CD8-positive, alpha-beta memory T cell (primary cell): ENCODE measurements around the gene EHD4. TPM values are rescaled to one million over a fixed set of nuclear protein-coding genes. Genes with fewer than 3 reads are reported as not detected.
A peak's percentile ranks its signal among the peaks of the same experiment; 100 is the strongest.

Source experiments
- CTCF ChIA-PET: fragments of 350-600 bp; sonication (Branson Sonifier 250); formaldehyde crosslinking; loops from one replicate; lab custom pipeline; 2021; ENCODE audit warnings: antibody characterized with exemption; lab: Charles Lee
- POLR2A ChIA-PET: fragments of 350-600 bp; sonication (Branson Sonifier 250); formaldehyde crosslinking; loops from one replicate; lab custom pipeline; 2021; ENCODE audit warnings: antibody characterized with exemption; lab: Charles Lee
- DNase-seq, 5 donors: peaks; one replicate each; pipeline versions ENCODE4 v3.0.0 to v3.0.0-alpha.2; 2020 to 2022; ENCODE audit warnings: mixed read lengths in 1 of 5
- H3K27ac ChIP-seq: one replicate; pipeline ENCODE4 v1.7.0; 2013; ENCODE audit warnings: low read depth, mild to moderate bottlenecking, low read length, moderate library complexity
- H3K27me3 ChIP-seq: 2 replicates; pipeline ENCODE4 v1.7.0; 2013; ENCODE audit warnings: low read length, mild to moderate bottlenecking; ENCODE audit not compliant: insufficient read depth, poor library complexity, severe bottlenecking
- H3K36me3 ChIP-seq: 2 replicates; pipeline ENCODE4 v1.7.0; 2013; ENCODE audit warnings: mild to moderate bottlenecking, low read length, moderate library complexity; ENCODE audit not compliant: insufficient read depth
- H3K4me1 ChIP-seq: 2 replicates; pipeline ENCODE4 v1.7.0; 2013; ENCODE audit warnings: mild to moderate bottlenecking, low read length, moderate library complexity; ENCODE audit not compliant: insufficient read depth
- H3K4me3 ChIP-seq: 2 replicates; pipeline ENCODE4 v1.7.0; 2013; ENCODE audit warnings: mild to moderate bottlenecking, low read length
- H3K9me3 ChIP-seq: 2 replicates; pipeline ENCODE4 v1.7.0; 2013; ENCODE audit warnings: mild to moderate bottlenecking, low read length
- H3K27ac Mint-ChIP-seq, 8 donors: one replicate each; pipeline ENCODE4 v1.8.0; 2020 to 2021; ENCODE audit warnings: mixed read lengths in 8 of 8, mild to moderate bottlenecking in 6 of 8, inconsistent platforms in 3 of 8, moderate library complexity in 3 of 8
- H3K27me3 Mint-ChIP-seq, 2 donors: one replicate each; pipeline ENCODE4 v1.8.0; 2020 to 2021; ENCODE audit warnings: mixed read lengths in 2 of 2, mild to moderate bottlenecking in 1 of 2, moderate library complexity in 1 of 2
- H3K36me3 Mint-ChIP-seq, 3 donors: one replicate each; pipeline ENCODE4 v1.8.0; 2020 to 2021; ENCODE audit warnings: mixed read lengths in 3 of 3, inconsistent platforms in 1 of 3, mild to moderate bottlenecking in 1 of 3
- H3K4me1 Mint-ChIP-seq, 3 donors: one replicate each; pipeline ENCODE4 v1.8.0; 2020 to 2021; ENCODE audit warnings: mixed read lengths in 3 of 3, inconsistent platforms in 1 of 3, mild to moderate bottlenecking in 1 of 3
- H3K4me3 Mint-ChIP-seq, 7 donors: one replicate each; pipeline ENCODE4 v1.8.0; 2020 to 2021; ENCODE audit warnings: mixed read lengths in 7 of 7, mild to moderate bottlenecking in 6 of 7, moderate library complexity in 4 of 7, inconsistent platforms in 2 of 7
- H3K9me3 Mint-ChIP-seq, 5 donors: one replicate each; pipeline ENCODE4 v1.8.0; 2020 to 2022; ENCODE audit warnings: mixed read lengths in 5 of 5, mild to moderate bottlenecking in 3 of 5, moderate library complexity in 2 of 5, inconsistent platforms in 1 of 5
- polyA plus RNA-seq: library from polyadenylated mRNA; unstranded; fragments of 300-500 nt; fragmentation: Illumina TruSeq; gene quantifications from one replicate; pipeline ENCODE4 v1.2.3, GENCODE V29; 2021
- total RNA-seq, 2 experiments: library from RNA; stranded (reverse); gene quantifications; one replicate each; pipeline ENCODE4 v1.2.3, GENCODE V29; 2021

Gene EHD4
- total and polyA plus RNA-seq, 3 experiments from 2014 or later: 11.2 to 26.4 (median 24.2) TPM

DNA sequence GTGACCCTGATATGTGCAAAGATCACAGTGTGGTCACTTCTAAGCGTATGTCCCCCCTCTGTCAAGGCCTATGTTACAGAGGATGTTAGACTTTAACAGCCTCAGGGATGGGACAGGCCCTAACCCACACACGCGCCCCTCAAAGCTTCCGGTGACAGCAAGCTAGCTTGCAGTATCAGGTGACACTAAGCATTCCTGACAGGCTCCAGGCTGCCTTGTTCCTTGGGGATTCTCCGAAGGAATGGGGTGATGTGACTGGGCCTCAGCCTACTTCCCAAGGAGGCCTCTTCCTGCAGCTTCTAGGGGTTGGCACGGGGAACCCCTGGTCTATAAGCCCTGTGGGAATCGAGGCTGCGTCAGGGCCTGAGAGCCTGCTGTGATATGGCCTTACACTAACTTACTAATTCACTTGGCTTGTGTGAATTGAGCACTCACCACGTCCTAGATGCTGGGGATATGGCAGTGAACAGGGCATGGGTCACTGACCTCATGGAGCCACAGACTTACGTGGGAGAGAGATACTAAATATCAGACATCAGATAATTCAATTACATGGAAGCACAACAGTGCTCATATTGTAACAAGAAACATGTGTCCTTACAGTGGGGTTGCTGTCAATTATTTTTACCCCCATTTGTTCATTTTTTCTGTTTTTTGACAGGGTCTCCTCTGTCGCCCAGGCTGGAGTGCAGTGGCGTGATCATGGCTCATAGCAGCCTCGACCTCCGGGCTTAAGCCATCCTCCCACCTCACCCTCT lies 67.1 kb downstream of the EHD4 start:
- ChIA-PET CTCF (interaction anchor here (0.6 to 9.8 kb wide), 33 partner anchors 8 to 302 kb away, joined by 3 to 154 read pairs (median 5); partner anchors contain the start of genes EHD4, MAPKBP1 and SPTBN5), POLR2A (interaction anchor here (0.5 to 1.5 kb wide), 4 partner anchors 10 to 132 kb away, joined by 3 to 8 read pairs (median 5); partner anchors contain the start of gene MAPKBP1)
- H3K27me3 ChIP-seq: no peaks in the 10 kb centered on the region
- H3K27ac ChIP-seq: no peak overlapping the region
- H3K36me3 ChIP-seq: peaks cover 4% of the 10 kb centered on the region
- H3K4me3 ChIP-seq: no peak overlapping the region
- Mint-ChIP-seq H3K27me3 (no peaks in the 10 kb centered on the region), H3K4me1 (peaks cover 7 to 9% (median 8%) of the 10 kb centered on the region in 3 donors), H3K36me3 (peaks cover 3 to 56% (median 12%) of the 10 kb centered on the region in 3 donors), H3K27ac (peak overlapping the region; percentile 56 to 97 (median 83)), H3K9me3 (no peaks in the 10 kb centered on the region), H3K4me3 (no peak overlapping the region)
- DNase-seq: no peak
- no peaks in the 10 kb centered on the region for H3K9me3 ChIP-seq
- H3K4me1 ChIP-seq: no peaks in the 10 kb centered on the region

DNA sequence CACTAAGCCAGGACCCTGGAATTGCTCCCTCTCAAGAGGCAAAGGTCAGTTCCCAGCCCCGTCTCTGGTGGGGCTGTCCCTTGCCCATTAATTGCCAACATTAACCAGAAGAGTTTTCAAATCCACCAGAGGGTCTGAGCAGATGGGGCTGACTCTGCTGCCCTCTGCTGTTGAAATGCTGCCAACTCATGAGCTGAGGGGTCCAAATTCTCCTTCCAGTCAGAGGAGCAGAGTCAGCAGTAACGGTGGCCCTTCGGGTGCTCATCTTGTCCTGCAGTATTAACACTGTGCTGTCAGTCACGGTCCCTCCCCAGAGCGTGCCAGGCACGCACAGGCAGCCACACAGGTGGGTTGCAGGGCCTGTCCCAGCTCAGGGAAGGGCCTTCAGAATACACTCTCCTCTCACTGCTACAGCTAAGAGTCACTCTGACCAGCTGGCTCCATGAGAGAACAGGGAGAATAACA lies 67.8 kb downstream of the EHD4 start:
- Mint-ChIP-seq H3K27ac (peak overlapping the region in 7 of 8 donors; percentile 56 to 97 (median 85)), H3K4me1 (peaks cover 7 to 9% (median 8%) of the 10 kb centered on the region in 3 donors), H3K36me3 (peaks cover 3 to 54% (median 12%) of the 10 kb centered on the region in 3 donors), H3K4me3 (no peak overlapping the region), H3K27me3 (no peaks in the 10 kb centered on the region), H3K9me3 (no peaks in the 10 kb centered on the region)
- peak; percentile 58 to 81 (median 65) for DNase-seq
- ChIA-PET CTCF (interaction anchor here (0.6 to 9.8 kb wide), 33 partner anchors 9 to 301 kb away, joined by 3 to 154 read pairs (median 5); partner anchors contain the start of genes EHD4, MAPKBP1 and SPTBN5), POLR2A (interaction anchor here (0.5 to 1.6 kb wide), 5 partner anchors 10 to 132 kb away, joined by 3 to 8 read pairs (median 5); partner anchors contain the start of gene MAPKBP1)
- Histone ChIP-seq H3K27ac (no peak overlapping the region), H3K4me3 (no peak overlapping the region), H3K36me3 (peaks cover 4% of the 10 kb centered on the region), H3K4me1 (no peaks in the 10 kb centered on the region), H3K27me3 (no peaks in the 10 kb centered on the region), H3K9me3 (no peaks in the 10 kb centered on the region)

DNA sequence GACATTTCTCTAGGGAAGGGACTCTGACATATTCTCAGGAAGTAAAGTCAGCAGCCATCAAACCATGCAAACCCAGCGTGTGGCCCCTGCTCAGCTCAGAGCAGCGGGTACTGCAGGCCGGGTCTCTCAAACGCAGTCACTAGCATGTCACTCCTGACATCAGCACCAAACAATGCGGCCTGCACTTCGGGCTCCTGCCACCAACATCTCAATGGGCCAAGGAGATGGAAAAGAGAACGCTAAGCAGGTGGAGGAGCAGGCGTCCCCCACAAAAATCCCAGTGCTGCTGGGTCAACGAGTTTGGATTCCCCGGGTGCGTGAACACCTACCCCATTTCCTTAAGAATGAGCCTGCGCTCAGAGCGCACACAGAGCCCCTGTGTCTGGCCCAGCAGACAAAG lies 68.6 kb downstream of the EHD4 start:
- Mint-ChIP-seq H3K9me3 (no peaks in the 10 kb centered on the region), H3K4me3 (no peak overlapping the region), H3K27me3 (no peaks in the 10 kb centered on the region), H3K27ac (peak overlapping the region in 6 of 8 donors; percentile 43 to 97 (median 88)), H3K4me1 (peaks cover 7 to 9% (median 8%) of the 10 kb centered on the region in 3 donors), H3K36me3 (peaks cover 3 to 51% (median 15%) of the 10 kb centered on the region in 3 donors)
- ChIA-PET POLR2A (interaction anchor here (1.5 to 1.6 kb wide), 2 partner anchors 9 to 33 kb away, joined by 5 to 6 read pairs; no protein-coding TSS in a partner anchor), CTCF (interaction anchor here (1.1 to 9.8 kb wide), 11 partner anchors 10 to 300 kb away, joined by 3 to 154 read pairs (median 7); partner anchors contain the start of genes MAPKBP1 and SPTBN5)
- no peaks in the 10 kb centered on the region for H3K27me3 ChIP-seq
- peaks cover 3% of the 10 kb centered on the region for H3K36me3 ChIP-seq
- H3K4me3 ChIP-seq: no peak overlapping the region
- no peaks in the 10 kb centered on the region for H3K4me1 ChIP-seq
- H3K27ac ChIP-seq: no peak overlapping the region
- DNase-seq: no peak
- no peaks in the 10 kb centered on the region for H3K9me3 ChIP-seq

DNA sequence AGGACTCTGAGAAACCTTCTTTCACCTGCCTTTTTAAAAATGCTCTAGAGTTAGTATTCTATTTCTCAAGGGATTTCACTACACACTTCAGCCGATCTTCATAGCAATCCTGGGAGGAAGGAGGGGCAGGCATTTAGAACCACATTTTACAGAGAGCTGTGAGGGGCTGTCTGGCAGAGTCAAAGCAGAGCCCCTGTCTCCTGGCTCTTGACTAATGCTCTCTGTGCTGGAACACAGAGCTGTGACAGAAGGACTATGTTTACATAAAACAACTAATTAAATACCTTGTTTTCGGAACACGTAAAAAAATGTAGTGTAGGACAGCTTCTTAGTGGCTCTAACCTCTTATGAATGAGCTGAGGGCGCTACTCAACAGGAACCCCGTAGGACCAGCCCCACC lies 70.9 kb downstream of the EHD4 start:
- no peaks in the 10 kb centered on the region for H3K9me3 ChIP-seq
- no peak overlapping the region for H3K4me3 ChIP-seq
- no peaks in the 10 kb centered on the region for H3K36me3 ChIP-seq
- Mint-ChIP-seq H3K27me3 (no peaks in the 10 kb centered on the region), H3K4me3 (no peak overlapping the region), H3K36me3 (peaks cover 3 to 49% (median 13%) of the 10 kb centered on the region in 3 donors), H3K9me3 (no peaks in the 10 kb centered on the region), H3K27ac (peak overlapping the region in 7 of 8 donors; percentile 35 to 98 (median 90)), H3K4me1 (peaks cover 9 to 16% (median 12%) of the 10 kb centered on the region in 3 donors)
- CTCF ChIA-PET: interaction anchor here (1.0 to 9.8 kb wide), 7 partner anchors 9 to 298 kb away, joined by 3 to 154 read pairs (median 5); partner anchors contain the start of genes JMJD7 and MAPKBP1
- no peak overlapping the region for H3K27ac ChIP-seq
- H3K27me3 ChIP-seq: no peaks in the 10 kb centered on the region
- no peak for DNase-seq
- POLR2A ChIA-PET: no interaction called here
- H3K4me1 ChIP-seq: no peaks in the 10 kb centered on the region

DNA sequence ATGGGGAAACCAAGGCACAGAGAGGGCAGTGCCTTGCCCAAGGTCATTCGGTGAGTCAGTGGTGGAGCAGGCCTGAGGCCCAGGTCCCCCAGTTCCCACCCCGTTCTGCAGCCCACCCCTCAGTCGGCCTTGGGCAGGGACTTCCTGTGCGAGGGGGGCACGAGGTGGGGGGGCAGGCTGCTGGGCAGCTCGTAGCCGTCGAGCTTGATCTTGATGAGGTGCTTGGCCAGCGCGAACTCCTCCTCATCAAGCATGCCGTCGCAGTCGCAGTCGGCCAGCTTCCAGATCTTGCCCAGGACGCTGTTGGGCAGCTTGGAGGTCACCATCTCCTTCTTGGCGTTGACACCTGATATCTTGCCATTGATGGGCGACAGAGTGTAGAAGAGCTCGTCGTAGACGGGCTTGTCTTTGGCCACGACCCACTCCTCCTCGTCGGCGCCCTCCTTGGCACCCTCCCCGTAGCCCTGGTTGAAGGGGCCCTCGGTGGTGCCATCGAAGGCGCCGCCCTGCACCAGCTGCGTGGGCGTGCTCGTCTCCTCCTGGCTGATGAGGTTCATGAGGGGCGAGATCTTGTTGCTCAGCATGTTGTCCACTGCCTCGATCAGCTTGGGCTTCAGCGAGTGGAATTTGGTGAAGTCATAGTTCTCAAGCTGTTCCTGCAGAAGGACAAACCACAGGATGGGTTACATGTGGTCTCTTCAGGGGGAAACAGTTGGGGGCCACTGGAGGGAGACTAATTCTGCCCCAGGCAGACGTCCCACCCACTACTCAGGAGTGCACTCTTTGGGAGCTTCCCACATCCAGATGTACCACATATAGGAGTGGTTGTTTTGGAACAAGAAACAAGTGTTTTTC lies 71.6 kb downstream of the EHD4 start:
- Histone ChIP-seq H3K9me3 (no peaks in the 10 kb centered on the region), H3K27me3 (no peaks in the 10 kb centered on the region), H3K4me3 (no peak overlapping the region), H3K27ac (no peak overlapping the region), H3K4me1 (no peaks in the 10 kb centered on the region), H3K36me3 (no peaks in the 10 kb centered on the region)
- H3K27ac Mint-ChIP-seq: peak overlapping the region in 6 of 8 donors; percentile 21 to 100 (median 71)
- H3K27me3 Mint-ChIP-seq: no peaks in the 10 kb centered on the region
- H3K36me3 Mint-ChIP-seq: peaks cover 0 to 46% (median 10%) of the 10 kb centered on the region in 3 donors
- peaks cover 12 to 22% (median 15%) of the 10 kb centered on the region in 3 donors for H3K4me1 Mint-ChIP-seq
- H3K9me3 Mint-ChIP-seq: no peaks in the 10 kb centered on the region
- ChIA-PET POLR2A (interaction anchor here (0.6 kb wide), 1 partner anchor 52 kb away, joined by 3 read pairs; no protein-coding TSS in a partner anchor), CTCF (interaction anchor here (1.0 to 9.8 kb wide), 7 partner anchors 8 to 297 kb away, joined by 3 to 154 read pairs (median 5); partner anchors contain the start of genes JMJD7 and MAPKBP1)
- no peak overlapping the region for H3K4me3 Mint-ChIP-seq
- DNase-seq: no peak

DNA sequence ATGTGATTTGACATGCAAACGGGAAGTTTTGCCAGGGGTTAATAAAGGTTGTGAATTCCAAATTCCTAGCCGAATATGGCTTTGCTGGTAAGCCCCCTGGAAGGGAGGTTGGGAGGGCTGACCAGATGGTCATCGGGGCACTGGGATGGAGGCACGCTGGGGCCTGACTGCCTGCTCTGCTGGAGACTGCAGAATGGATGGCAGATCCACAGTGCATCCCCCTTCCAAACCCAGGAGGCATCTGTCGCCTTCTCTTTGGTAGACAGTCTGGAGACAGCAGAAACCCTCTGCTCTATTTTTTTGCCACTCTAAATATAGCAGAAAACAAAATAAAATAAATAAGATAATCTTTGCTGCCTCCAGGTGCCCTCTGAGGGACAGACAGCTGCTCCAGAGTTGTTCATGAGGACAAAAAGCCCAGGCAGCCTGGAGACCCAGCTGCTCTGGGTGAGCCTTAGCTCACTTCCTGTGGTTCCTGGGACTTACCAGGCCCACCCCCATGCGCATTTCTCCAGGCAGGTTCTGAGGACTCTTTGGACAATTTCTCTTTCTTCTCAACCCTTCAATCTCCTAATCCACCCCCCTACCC lies 72.4 kb downstream of the EHD4 start:
- H3K4me3 ChIP-seq: no peak overlapping the region
- Mint-ChIP-seq H3K27me3 (no peaks in the 10 kb centered on the region), H3K4me3 (no peak overlapping the region), H3K9me3 (no peaks in the 10 kb centered on the region), H3K27ac (peak overlapping the region in 7 of 8 donors; percentile 44 to 100 (median 81)), H3K4me1 (peaks cover 20 to 30% (median 23%) of the 10 kb centered on the region in 3 donors), H3K36me3 (peaks cover 0 to 46% (median 10%) of the 10 kb centered on the region in 3 donors)
- DNase-seq: no peak
- H3K4me1 ChIP-seq: peaks cover 7% of the 10 kb centered on the region
- no peak overlapping the region for H3K27ac ChIP-seq
- ChIA-PET POLR2A (interaction anchor here (0.6 kb wide), 1 partner anchor 51 kb away, joined by 3 read pairs; no protein-coding TSS in a partner anchor), CTCF (interaction anchor here (9.8 kb wide), 1 partner anchor 127 kb away, joined by 154 read pairs; the partner anchor contains the start of gene MAPKBP1)
- no peaks in the 10 kb centered on the region for H3K9me3 ChIP-seq
- no peaks in the 10 kb centered on the region for H3K27me3 ChIP-seq
- no peaks in the 10 kb centered on the region for H3K36me3 ChIP-seq

DNA sequence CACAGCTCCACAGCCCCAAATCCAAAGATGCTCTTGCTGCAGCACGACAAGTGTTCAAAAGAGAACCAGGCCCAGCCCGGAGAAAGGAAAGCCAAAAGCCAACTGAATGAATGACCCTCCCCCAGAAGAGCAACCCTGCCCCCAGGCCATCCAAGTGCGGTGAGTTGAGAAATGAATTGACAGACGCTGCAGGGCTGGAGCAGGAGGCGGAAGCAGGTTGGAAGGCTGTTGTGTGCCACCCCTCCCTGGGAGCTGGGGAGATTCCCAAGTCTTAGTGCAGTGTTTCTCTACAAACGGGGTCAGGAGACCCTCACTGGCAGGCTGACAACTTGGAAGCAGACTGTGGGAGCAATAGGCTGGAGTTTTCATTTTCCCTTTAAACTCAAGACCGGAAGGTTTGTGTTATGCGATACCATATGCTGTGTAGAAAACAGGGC lies 75.0 kb downstream of the EHD4 start:
- DNase-seq: no peak
- Histone ChIP-seq H3K27me3 (no peaks in the 10 kb centered on the region), H3K4me3 (no peak overlapping the region), H3K36me3 (no peaks in the 10 kb centered on the region), H3K9me3 (no peaks in the 10 kb centered on the region), H3K27ac (no peak overlapping the region), H3K4me1 (peaks cover 32% of the 10 kb centered on the region)
- POLR2A ChIA-PET: no interaction called here
- Mint-ChIP-seq H3K27me3 (no peaks in the 10 kb centered on the region), H3K27ac (peak overlapping the region; percentile 97 to 100 (median 100)), H3K36me3 (peaks cover 0 to 40% (median 10%) of the 10 kb centered on the region in 3 donors), H3K4me3 (no peak overlapping the region), H3K4me1 (peaks cover 27 to 48% (median 31%) of the 10 kb centered on the region in 3 donors), H3K9me3 (no peaks in the 10 kb centered on the region)
- CTCF ChIA-PET: no interaction called here
